Measurements from ENCODE around the gene CNTNAP2.
"Not testable (repeated sequence)": the region's sequence is repeated elsewhere in the genome, so short reads cannot be mapped to it uniquely, and the experiment has no call there.

CNTNAP2 gene

GRCh38 chr7:148397551-148397950 is 2280.9 kb downstream of the CNTNAP2 start:
- DNase-seq (ENCODE audit: low spot score): no peak

- DNase-seq (ENCODE audit: low spot score): no peak
These were observed 2281.4 kb downstream of the CNTNAP2 start for GRCh38 chr7:148397985-148398384.

- no peak for DNase-seq (ENCODE audit: low spot score)
These were observed 2282.3 kb downstream of the CNTNAP2 start for GRCh38 chr7:148398844-148399365.

- DNase-seq (ENCODE audit: low spot score): no peak
These were observed 2283.5 kb downstream of the CNTNAP2 start for GRCh38 chr7:148400101-148400500.

- no peak for DNase-seq (ENCODE audit: low spot score)
These were observed 2285.6 kb downstream of the CNTNAP2 start for GRCh38 chr7:148402159-148402558.

GRCh38 chr7:148403466-148403993 is 2286.9 kb downstream of the CNTNAP2 start:
- no peak for DNase-seq (ENCODE audit: low spot score)

GRCh38 chr7:148408307-148408706 is 2291.7 kb downstream of the CNTNAP2 start:
- no peak for DNase-seq (ENCODE audit: low spot score)

GRCh38 chr7:148410905-148411304 is 2294.3 kb downstream of the CNTNAP2 start:
- no peak for DNase-seq (ENCODE audit: low spot score)

GRCh38 chr7:148412691-148413090 is 2296.1 kb downstream of the CNTNAP2 start:
- DNase-seq (ENCODE audit: low spot score): no peak

GRCh38 chr7:148419856-148420832 is 2303.5 kb downstream of the CNTNAP2 start:
- DNase-seq (ENCODE audit: low spot score): no peak

- DNase-seq (ENCODE audit: low spot score): no peak
These were observed 2305.4 kb downstream of the CNTNAP2 start for GRCh38 chr7:148422030-148422429.

GRCh38 chr7:148426393-148426792 is 2309.8 kb downstream of the CNTNAP2 start:
- DNase-seq (ENCODE audit: low spot score): not testable (repeated sequence)

- DNase-seq (ENCODE audit: low spot score): not testable (repeated sequence)
These were observed 2314.1 kb downstream of the CNTNAP2 start for GRCh38 chr7:148430690-148431089.

GRCh38 chr7:148433521-148434180 is 2317.1 kb downstream of the CNTNAP2 start:
- no peak for DNase-seq (ENCODE audit: low spot score)

- no peak for DNase-seq (ENCODE audit: low spot score)
These were observed 2317.7 kb downstream of the CNTNAP2 start for GRCh38 chr7:148434181-148434757.

- no peak for DNase-seq (ENCODE audit: low spot score)
These were observed 2318.3 kb downstream of the CNTNAP2 start for GRCh38 chr7:148434887-148435286.

- no peak for DNase-seq (ENCODE audit: low spot score)
These were observed 2319.1 kb downstream of the CNTNAP2 start for GRCh38 chr7:148435715-148436114.

GRCh38 chr7:148436135-148436534 is 2319.5 kb downstream of the CNTNAP2 start:
- no peak for DNase-seq (ENCODE audit: low spot score)

GRCh38 chr7:148436571-148436970 is 2320.0 kb downstream of the CNTNAP2 start:
- no peak for DNase-seq (ENCODE audit: low spot score)

GRCh38 chr7:148437043-148437442 is 2320.4 kb downstream of the CNTNAP2 start:
- DNase-seq (ENCODE audit: low spot score): no peak

GRCh38 chr7:148442141-148442655 is 2325.6 kb downstream of the CNTNAP2 start:
- no peak for DNase-seq (ENCODE audit: low spot score)

- no peak for DNase-seq (ENCODE audit: low spot score)
These were observed 2326.3 kb downstream of the CNTNAP2 start for GRCh38 chr7:148442933-148443332.
